ENCODE measurements around the gene GATAD2A. TPM values are rescaled to one million over a fixed set of nuclear protein-coding genes. Genes with fewer than 3 reads are reported as not detected.
A peak's percentile ranks its signal among the peaks of the same experiment; 100 is the strongest.

Gene GATAD2A
- total RNA-seq, 8 experiments from 2014 or later = 23.9 to 65.0 (median 39.6) TPM

- Histone ChIP-seq H3K27ac (no peak overlapping the region), H3K4me3 (no peak overlapping the region), H3K4me1 (replicated peaks in 1 of 2) (peaks cover 0 to 2% of the 10 kb centered on the region in 2 donors)
- WGBS, 10 experiments = 50 to 80% (median 59%) methylated on average over 1 to 5 of the region's 10 CpGs; no CpG with 5 or more reads in 5 of the 10 experiments
- in situ Hi-C loops (cut with MboI; ENCODE audit: low pct_unique_long_range_greater_than_20kb in 2 of 9, low sequenced_read_pairs in 9 of 9, unreplicated experiment in 9 of 9) = no loop called here
- ATAC-seq (replicated peaks in 6 of 8) = no peak
These were observed 145.7 kb downstream of the GATAD2A start for GRCh38 chr19:19550972-19551852.

DNA sequence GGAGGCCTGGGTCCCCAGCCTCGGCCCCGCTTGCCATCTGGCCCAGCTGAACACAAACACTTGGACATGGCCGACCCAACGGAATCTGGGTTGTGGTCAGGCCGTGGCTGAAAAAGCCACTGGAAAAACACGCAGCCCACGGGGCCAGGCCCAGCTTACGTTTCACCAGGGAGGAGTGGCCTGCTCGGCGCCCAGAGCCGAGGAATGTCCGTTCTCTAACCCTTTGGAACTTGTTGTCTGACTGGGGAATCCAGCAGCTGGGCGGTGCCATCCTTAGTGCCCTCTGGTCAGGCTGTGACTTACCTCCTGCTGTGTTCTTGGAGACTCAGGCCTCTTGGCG is 146.3 kb downstream of the GATAD2A start:
- 70 to 93% (median 81%) methylated on average over 2 to 3 of the region's 14 CpGs; no CpG with 5 or more reads in 6 of the 10 experiments for WGBS, 10 experiments
- ATAC-seq (replicated peaks in 6 of 8) = no peak
- H3K4me3 ChIP-seq = no peak overlapping the region
- H3K27ac ChIP-seq = no peak overlapping the region
- peaks cover 0 to 2% of the 10 kb centered on the region in 2 donors for H3K4me1 ChIP-seq (replicated peaks in 1 of 2)
- in situ Hi-C loops (cut with MboI; ENCODE audit: low pct_unique_long_range_greater_than_20kb in 2 of 9, low sequenced_read_pairs in 9 of 9, unreplicated experiment in 9 of 9) = no loop called here

DNA sequence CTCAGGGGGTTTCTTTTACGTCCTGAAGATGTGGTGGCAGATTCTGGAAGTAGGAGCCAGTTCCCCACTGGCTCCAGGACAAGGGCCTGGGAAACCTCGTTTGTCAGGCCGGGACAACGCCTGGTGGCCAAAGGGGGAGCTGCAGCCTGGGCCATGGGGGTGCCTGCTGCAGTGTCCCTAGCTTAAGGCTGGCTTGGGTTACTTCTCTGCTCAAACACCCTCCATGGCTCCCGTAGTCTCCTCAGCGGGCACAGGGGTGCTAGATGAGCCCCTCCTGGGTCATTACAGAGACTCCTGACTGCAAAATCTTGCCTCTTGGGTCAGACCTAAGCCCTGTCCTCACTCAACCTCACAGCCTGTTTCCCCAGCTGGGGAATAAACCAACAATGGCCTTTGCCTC is 147.3 kb downstream of the GATAD2A start:
- Histone ChIP-seq H3K27ac (no peak overlapping the region), H3K4me1 (replicated peaks in 1 of 2) (peaks cover 0 to 2% of the 10 kb centered on the region in 2 donors), H3K4me3 (no peak overlapping the region)
- peak in 6 of 8 experiments; percentile 21 to 72 (median 46) for ATAC-seq (replicated peaks in 6 of 8)
- in situ Hi-C loops (cut with MboI; ENCODE audit: low pct_unique_long_range_greater_than_20kb in 2 of 9, low sequenced_read_pairs in 9 of 9, unreplicated experiment in 9 of 9) = no loop called here
- WGBS, 10 experiments = no CpG with 5 or more reads among the region's 6 CpGs

DNA sequence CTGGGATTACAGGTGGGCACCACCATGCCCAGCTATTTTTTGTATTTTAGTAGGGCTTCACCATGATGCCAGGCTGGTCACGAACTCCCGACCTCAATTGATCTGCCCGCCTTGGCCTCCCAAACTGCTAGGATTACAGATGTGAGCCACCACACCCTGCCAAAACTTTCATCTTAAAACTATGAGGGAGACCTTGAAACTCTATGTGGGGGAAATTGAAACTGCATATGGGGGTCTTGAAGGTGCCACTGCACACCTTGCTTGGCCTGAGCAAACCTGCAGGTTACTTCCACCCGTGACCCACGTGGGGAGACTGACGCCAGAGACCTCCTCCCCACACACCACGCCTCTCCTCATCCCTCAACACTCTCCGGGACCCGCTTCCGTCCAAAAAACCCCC is 148.2 kb downstream of the GATAD2A start:
- peaks cover 0 to 2% of the 10 kb centered on the region in 2 donors for H3K4me1 ChIP-seq (replicated peaks in 1 of 2)
- in situ Hi-C loops (cut with MboI; ENCODE audit: low pct_unique_long_range_greater_than_20kb in 2 of 9, low sequenced_read_pairs in 9 of 9, unreplicated experiment in 9 of 9) = no loop called here
- no peak overlapping the region for H3K27ac ChIP-seq
- 60 to 98% methylated on average over 3 to 9 of the region's 10 CpGs; no CpG with 5 or more reads in 8 of the 10 experiments for WGBS, 10 experiments
- no peak overlapping the region for H3K4me3 ChIP-seq
- ATAC-seq (replicated peaks in 6 of 8) = no peak

DNA sequence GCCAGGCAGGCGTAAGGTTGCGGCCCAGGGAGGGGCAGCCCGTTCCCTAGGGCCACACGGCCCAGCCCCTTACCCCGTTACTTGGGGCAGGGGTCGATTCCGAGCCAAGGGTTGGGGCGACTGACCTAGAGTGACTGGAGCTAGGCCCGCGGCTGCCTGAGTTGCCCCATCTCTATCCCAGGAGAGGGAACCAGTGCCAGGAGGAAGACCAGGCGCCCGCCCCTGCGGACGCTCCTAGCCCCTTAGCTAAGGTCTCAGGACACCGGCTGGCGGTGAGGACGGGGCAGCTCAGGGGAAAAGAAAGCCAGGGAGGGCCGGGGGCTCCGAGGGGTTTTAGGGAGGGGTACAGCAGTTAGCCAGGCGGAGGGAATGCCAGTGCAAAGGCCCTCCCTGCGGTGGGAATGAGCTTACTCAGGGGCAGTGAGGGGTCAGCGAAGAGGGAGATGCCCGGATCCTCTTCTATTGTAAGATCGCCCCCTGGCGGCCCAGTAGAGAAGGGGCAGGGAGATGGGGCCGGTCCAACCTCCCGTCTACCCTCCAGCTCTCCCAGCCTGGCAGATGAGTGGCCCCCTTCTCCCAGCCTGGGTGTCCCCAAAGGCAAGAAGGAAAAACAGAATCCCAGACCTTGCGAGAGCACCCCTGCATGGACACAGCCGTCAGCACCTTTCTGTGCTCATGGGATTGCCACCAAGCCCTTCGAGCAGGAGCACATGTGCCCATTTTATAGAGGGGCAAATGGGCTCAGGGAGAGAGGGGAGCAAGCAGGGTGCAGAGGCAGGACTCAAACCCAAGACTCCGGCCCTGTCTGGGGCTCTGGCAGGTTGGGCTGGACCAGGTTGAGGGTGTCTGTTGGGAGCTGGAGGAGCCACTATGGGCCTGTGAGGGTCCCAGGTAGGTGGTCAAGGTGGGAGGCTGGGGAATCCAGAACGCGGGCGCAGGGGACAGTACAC is 148.9 kb downstream of the GATAD2A start:
- peaks cover 0 to 2% of the 10 kb centered on the region in 2 donors for H3K4me1 ChIP-seq (replicated peaks in 1 of 2)
- H3K4me3 ChIP-seq = no peak overlapping the region
- no peak overlapping the region for H3K27ac ChIP-seq
- in situ Hi-C loops (cut with MboI; ENCODE audit: low pct_unique_long_range_greater_than_20kb in 2 of 9, low sequenced_read_pairs in 9 of 9, unreplicated experiment in 9 of 9) = no loop called here
- peak; percentile 33 to 77 (median 42) for ATAC-seq (replicated peaks in 6 of 8)
- WGBS, 10 experiments = 72 to 100% (median 88%) methylated on average over 1 to 13 of the region's 34 CpGs; no CpG with 5 or more reads in 7 of the 10 experiments

DNA sequence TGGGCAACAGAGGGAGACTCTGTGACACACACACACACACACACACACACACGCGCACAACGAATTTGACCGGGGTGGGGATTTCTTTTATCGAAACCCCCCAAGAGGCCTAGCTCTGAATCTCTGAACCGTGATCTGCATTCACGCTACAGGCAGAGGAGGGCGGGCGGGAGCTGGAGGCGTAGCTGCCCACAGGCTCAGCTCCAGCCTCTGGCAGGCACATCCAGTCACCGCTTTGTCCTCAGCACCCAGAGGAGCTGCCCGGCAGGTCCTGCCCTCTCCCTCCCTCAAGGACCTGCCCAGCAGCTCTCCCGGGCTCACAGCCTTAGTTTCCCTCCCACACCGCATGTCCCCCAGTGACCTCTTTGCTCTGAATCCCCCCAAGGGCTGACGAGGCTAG is 152.6 kb downstream of the GATAD2A start:
- Histone ChIP-seq H3K4me3 (no peak overlapping the region), H3K27ac (no peak overlapping the region), H3K4me1 (replicated peaks in 1 of 2) (peaks cover 0 to 2% of the 10 kb centered on the region in 2 donors)
- ATAC-seq (replicated peaks in 6 of 8) = no peak
- WGBS, 10 experiments = 87% methylated on average over 3 of the region's 15 CpGs; no CpG with 5 or more reads in 9 of the 10 experiments
- in situ Hi-C loops (cut with MboI; ENCODE audit: low pct_unique_long_range_greater_than_20kb in 2 of 9, low sequenced_read_pairs in 9 of 9, unreplicated experiment in 9 of 9) = no loop called here

Other genes starting within 250 kb of the GATAD2A start
- 1 to 10 TPM in 2 of 8 experiments, under 1 TPM in 5, not detected in 1; 0.20 to 2.5 (median 0.66) TPM for gene MEF2B, start 235.4 kb upstream of the GATAD2A start, total RNA-seq
- 10 to 100 TPM; 15.3 to 25.8 (median 19.8) TPM for gene BORCS8, start 213.5 kb upstream of the GATAD2A start, total RNA-seq
- 100 to 1,000 TPM in 2 of 8 experiments, 10 to 100 TPM in 6; 43.6 to 172 (median 88.6) TPM for gene RFXANK, start 213.4 kb upstream of the GATAD2A start, total RNA-seq
- 10 to 100 TPM in 4 of 8 experiments, 1 to 10 TPM in 4; 8.7 to 26.0 (median 11.8) TPM for gene NR2C2AP, start 202.3 kb upstream of the GATAD2A start, total RNA-seq
- 100 to 1,000 TPM in 1 of 8 experiments, 10 to 100 TPM in 6, 1 to 10 TPM in 1; 7.1 to 211 (median 27.4) TPM for gene NCAN, start 193.7 kb upstream of the GATAD2A start, total RNA-seq
- gene TM6SF2, start 132.4 kb upstream of the GATAD2A start, total RNA-seq = 1 to 10 TPM in 3 of 8 experiments, under 1 TPM in 5; 0.16 to 1.7 (median 0.78) TPM
- 10 to 100 TPM; 27.6 to 66.0 (median 42.5) TPM for gene SUGP1, start 85.2 kb upstream of the GATAD2A start, total RNA-seq
- 10 to 100 TPM; 17.7 to 67.6 (median 27.4) TPM for gene MAU2, start 84.8 kb upstream of the GATAD2A start, total RNA-seq
- gene TSSK6, start 109.9 kb downstream of the GATAD2A start, total RNA-seq = 1 to 10 TPM in 7 of 8 experiments, under 1 TPM in 1; 0.92 to 3.2 (median 2.0) TPM
- 100 to 1,000 TPM; 323 to 522 (median 409) TPM for gene NDUFA13, start 110.5 kb downstream of the GATAD2A start, total RNA-seq
- 10 to 100 TPM in 1 of 8 experiments, 1 to 10 TPM in 7; 1.1 to 10.6 (median 4.2) TPM for gene YJEFN3, start 123.2 kb downstream of the GATAD2A start, total RNA-seq
- 1 to 10 TPM in 2 of 8 experiments, under 1 TPM in 6; 0.37 to 1.5 (median 0.90) TPM for gene CILP2, start 132.6 kb downstream of the GATAD2A start, total RNA-seq
- 1 to 10 TPM in 6 of 8 experiments, under 1 TPM in 1, not detected in 1; 0.87 to 6.4 (median 3.7) TPM for gene PBX4, start 213.0 kb downstream of the GATAD2A start, total RNA-seq
- 10 to 100 TPM in 5 of 8 experiments, 1 to 10 TPM in 3; 1.3 to 30.2 (median 18.2) TPM for gene LPAR2, start 222.5 kb downstream of the GATAD2A start, total RNA-seq
- 10 to 100 TPM in 1 of 8 experiments, 1 to 10 TPM in 7; 3.2 to 18.2 (median 7.5) TPM for gene GMIP, start 238.0 kb downstream of the GATAD2A start, total RNA-seq

All from motor neuron (in vitro differentiated cells).